BJ (cell line): ENCODE data around the gene FGF9. TPM values are rescaled to one million over a fixed set of nuclear protein-coding genes. Genes with fewer than 3 reads are reported as not detected.

ENCODE experiments used
- CTCF ChIA-PET: fragments of 350-600 bp; formaldehyde crosslinking; extraction: SDS; loops from one replicate; lab custom pipeline; 2021; ENCODE audit warnings: antibody characterized with exemption, inconsistent platforms; lab: Yijun Ruan, JAX
- POLR2A ChIA-PET: fragments of 300-600 bp; sonication (Branson Sonifier 250); formaldehyde crosslinking; extraction: SDS; loops from one replicate; lab custom pipeline; 2021; ENCODE audit warnings: antibody characterized with exemption; lab: Charles Lee
- DNase-seq: peaks from one replicate; pipeline ENCODE4 v3.0.0-alpha.2; 2011; ENCODE audit warnings: low read depth
- H3K27me3 ChIP-seq: 2 replicates; pipeline ENCODE4 v1.6.0; 2011; ENCODE audit warnings: low read length; ENCODE audit not compliant: control insufficient read depth, insufficient read depth
- H3K36me3 ChIP-seq: 2 replicates; pipeline ENCODE4 v1.5.1; 2011; ENCODE audit warnings: low read length; ENCODE audit not compliant: control insufficient read depth, insufficient read depth
- H3K4me3 ChIP-seq: 2 replicates; pipeline ENCODE4 v1.5.1; 2011; ENCODE audit warnings: low read depth, mild to moderate bottlenecking, control low read depth, low read length
- polyA plus RNA-seq: library from polyadenylated mRNA; depleted of rRNA; stranded (reverse); fragments of >200 nt; gene quantifications from 2 replicates; pipeline ENCODE4 v1.2.3, GENCODE V29; 2011
- TF ChIP-seq, protein P1 (sequence below): IDR thresholded peaks from 2 replicates; pipeline ENCODE4 v1.5.1; 2011; ENCODE audit warnings: low read depth, mild to moderate bottlenecking, control low read depth, inconsistent platforms, low read length, moderate library complexity; ENCODE audit not compliant: insufficient read depth

Gene FGF9
- polyA plus RNA-seq, 1 experiment = not detected

DNA sequence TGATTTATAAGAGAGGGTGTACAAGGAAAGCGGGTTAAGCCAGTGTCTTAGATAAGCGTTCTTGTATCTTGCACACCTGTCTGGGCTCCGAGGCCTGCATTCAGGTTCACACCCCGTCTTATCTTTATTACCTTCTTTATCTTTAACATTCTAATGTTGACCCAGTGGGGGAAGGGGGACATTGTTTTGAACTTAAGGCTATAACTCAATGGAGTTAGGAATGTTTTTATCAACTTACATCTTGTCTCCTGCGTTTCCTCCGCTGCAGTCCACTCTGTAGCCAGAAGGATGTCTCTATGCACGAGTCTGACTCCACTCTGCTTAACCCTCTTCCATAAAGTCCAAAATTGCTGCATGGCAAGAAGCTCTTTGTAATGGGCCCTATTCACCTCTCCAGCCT, 71.2 kb downstream of the FGF9 start:
- CTCF ChIA-PET = no interaction called here
- DNase-seq = no peak
- no peaks in the 10 kb centered on the region for H3K36me3 ChIP-seq
- H3K27me3 ChIP-seq = no peaks in the 10 kb centered on the region
- TF ChIP-seq, protein P1, sequence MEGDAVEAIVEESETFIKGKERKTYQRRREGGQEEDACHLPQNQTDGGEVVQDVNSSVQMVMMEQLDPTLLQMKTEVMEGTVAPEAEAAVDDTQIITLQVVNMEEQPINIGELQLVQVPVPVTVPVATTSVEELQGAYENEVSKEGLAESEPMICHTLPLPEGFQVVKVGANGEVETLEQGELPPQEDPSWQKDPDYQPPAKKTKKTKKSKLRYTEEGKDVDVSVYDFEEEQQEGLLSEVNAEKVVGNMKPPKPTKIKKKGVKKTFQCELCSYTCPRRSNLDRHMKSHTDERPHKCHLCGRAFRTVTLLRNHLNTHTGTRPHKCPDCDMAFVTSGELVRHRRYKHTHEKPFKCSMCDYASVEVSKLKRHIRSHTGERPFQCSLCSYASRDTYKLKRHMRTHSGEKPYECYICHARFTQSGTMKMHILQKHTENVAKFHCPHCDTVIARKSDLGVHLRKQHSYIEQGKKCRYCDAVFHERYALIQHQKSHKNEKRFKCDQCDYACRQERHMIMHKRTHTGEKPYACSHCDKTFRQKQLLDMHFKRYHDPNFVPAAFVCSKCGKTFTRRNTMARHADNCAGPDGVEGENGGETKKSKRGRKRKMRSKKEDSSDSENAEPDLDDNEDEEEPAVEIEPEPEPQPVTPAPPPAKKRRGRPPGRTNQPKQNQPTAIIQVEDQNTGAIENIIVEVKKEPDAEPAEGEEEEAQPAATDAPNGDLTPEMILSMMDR = no peak
- H3K4me3 ChIP-seq = no peak overlapping the region
- POLR2A ChIA-PET = no interaction called here

- POLR2A ChIA-PET = no interaction called here
- Histone ChIP-seq H3K4me3 (no peak overlapping the region), H3K27me3 (no peaks in the 10 kb centered on the region), H3K36me3 (no peaks in the 10 kb centered on the region)
- DNase-seq = no peak
- CTCF ChIA-PET = no interaction called here
- TF ChIP-seq, protein P1 = no peak
Observed at GRCh38 chr13:21744149-21744548, 73.3 kb downstream of the FGF9 start.

DNA sequence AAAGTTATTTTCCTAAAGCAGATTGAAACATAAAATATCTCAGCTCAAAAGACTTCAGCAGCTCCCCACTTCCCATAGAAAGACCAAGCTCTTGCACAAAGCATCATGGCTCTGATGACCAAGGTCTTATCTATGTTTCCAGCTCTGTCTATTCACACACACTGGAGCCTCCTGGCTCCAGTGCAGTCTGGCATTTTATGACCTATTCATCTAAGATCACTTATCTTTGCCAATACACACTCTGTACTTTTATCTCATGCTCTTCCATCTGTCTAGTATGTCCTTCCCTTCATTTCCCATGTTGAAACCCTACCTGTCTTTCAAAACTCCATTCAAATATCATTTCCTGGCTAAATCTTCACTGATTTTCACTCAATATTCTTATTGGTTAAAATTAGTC, 74.4 kb downstream of the FGF9 start:
- Histone ChIP-seq H3K4me3 (no peak overlapping the region), H3K36me3 (no peaks in the 10 kb centered on the region), H3K27me3 (no peaks in the 10 kb centered on the region)
- DNase-seq = no peak
- CTCF ChIA-PET = no interaction called here
- POLR2A ChIA-PET = no interaction called here
- TF ChIP-seq, protein P1 = no peak

GRCh38 chr13:21747456-21747855, 76.6 kb downstream of the FGF9 start:
- no peaks in the 10 kb centered on the region for H3K36me3 ChIP-seq
- ChIA-PET POLR2A (no interaction called here), CTCF (no interaction called here)
- no peak overlapping the region for H3K4me3 ChIP-seq
- no peaks in the 10 kb centered on the region for H3K27me3 ChIP-seq
- TF ChIP-seq, protein P1 = no peak
- no peak for DNase-seq

GRCh38 chr13:21748166-21748565, 77.3 kb downstream of the FGF9 start:
- ChIA-PET CTCF (no interaction called here), POLR2A (no interaction called here)
- TF ChIP-seq, protein P1 = no peak
- Histone ChIP-seq H3K4me3 (no peak overlapping the region), H3K36me3 (no peaks in the 10 kb centered on the region), H3K27me3 (no peaks in the 10 kb centered on the region)
- peak; percentile 9 for DNase-seq
